Esophagus muscularis mucosa (tissue), 4 donors: ENCODE measurements around the gene ENKD1.

Source experiments
- EP300 ChIP-seq: sonication (generic); formaldehyde crosslinking; IDR thresholded peaks from one replicate; pipeline ENCODE4 v1.6.1; 2017; ENCODE audit warnings: antibody characterized with exemption
- POLR2A ChIP-seq: fragments of 450-650 bp; IDR thresholded peaks from one replicate; pipeline ENCODE4 v1.6.1; 2017; ENCODE audit warnings: antibody characterized with exemption, moderate library complexity, mild to moderate bottlenecking, low read depth
- TF ChIP-seq, protein P1 (sequence below), 3 experiments: fragments of 200-600 bp in 2 of 3; fragments of 450-650 bp in 1 of 3; sonication (generic) in 2 of 3; IDR thresholded peaks; one replicate each; pipeline ENCODE4 v1.5.1; 2017 to 2019; ENCODE audit warnings: antibody characterized with exemption in 3 of 3, mild to moderate bottlenecking in 2 of 3, moderate library complexity in 1 of 3

DNA sequence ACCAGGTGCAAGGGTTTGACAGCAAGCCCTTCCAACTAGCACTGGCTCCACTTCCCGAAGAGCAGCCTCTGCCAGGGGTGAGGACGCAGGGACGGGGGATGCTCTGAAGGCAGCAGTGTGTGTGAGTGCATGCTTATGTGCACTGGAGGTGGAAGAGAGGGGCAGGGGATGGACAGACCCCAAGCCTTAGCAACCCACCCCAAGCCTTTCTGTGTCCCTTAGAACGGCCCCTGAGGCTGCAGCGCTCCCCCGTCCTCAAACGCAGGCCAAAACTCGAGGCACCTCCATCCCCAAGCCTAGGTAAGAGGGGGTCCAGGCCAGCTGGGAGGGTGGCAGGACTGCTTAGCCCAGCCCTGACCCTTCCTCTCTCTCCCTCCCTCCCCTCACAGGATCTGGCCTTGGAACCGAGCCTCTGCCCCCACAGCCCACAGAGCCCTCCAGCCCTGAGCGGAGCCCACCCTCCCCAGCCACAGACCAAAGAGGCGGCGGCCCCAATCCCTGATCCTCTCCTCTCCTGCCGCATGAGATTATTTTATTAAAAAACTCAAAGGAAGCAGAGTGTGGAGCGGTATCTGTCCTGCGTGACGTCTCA, 9.4 kb downstream of the ENKD1 start:
- TF ChIP-seq, protein P1, sequence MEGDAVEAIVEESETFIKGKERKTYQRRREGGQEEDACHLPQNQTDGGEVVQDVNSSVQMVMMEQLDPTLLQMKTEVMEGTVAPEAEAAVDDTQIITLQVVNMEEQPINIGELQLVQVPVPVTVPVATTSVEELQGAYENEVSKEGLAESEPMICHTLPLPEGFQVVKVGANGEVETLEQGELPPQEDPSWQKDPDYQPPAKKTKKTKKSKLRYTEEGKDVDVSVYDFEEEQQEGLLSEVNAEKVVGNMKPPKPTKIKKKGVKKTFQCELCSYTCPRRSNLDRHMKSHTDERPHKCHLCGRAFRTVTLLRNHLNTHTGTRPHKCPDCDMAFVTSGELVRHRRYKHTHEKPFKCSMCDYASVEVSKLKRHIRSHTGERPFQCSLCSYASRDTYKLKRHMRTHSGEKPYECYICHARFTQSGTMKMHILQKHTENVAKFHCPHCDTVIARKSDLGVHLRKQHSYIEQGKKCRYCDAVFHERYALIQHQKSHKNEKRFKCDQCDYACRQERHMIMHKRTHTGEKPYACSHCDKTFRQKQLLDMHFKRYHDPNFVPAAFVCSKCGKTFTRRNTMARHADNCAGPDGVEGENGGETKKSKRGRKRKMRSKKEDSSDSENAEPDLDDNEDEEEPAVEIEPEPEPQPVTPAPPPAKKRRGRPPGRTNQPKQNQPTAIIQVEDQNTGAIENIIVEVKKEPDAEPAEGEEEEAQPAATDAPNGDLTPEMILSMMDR (IDR thresholded peaks at IDR 0.05), result no peak
- TF ChIP-seq POLR2A (no peak), EP300 (no peak)
